SK-N-SH (cell line): Measurements from ENCODE around the gene PLIN4.

Experiments
- CTCF ChIP-seq: fragments of 200-600 bp; sonication (generic); IDR thresholded peaks from 2 replicates; pipeline ENCODE4 v1.6.1; 2017; ENCODE audit warnings: antibody characterized with exemption, mild to moderate bottlenecking, moderate library complexity
- EZH2phosphoT487 ChIP-seq: fragments of 200-600 bp; sonication (generic); IDR thresholded peaks from 2 replicates; pipeline ENCODE4 v1.6.1; 2017; ENCODE audit warnings: low read depth, mixed run types, mild to moderate bottlenecking, antibody characterized with exemption, moderate library complexity, borderline replicate concordance
- FOSL2 ChIP-seq: IDR thresholded peaks from 2 replicates; pipeline ENCODE4 v1.4.0; 2012; ENCODE audit warnings: low read depth, mild to moderate bottlenecking, moderate library complexity, borderline replicate concordance
- POLR2AphosphoS5 ChIP-seq: IDR thresholded peaks from 2 replicates; pipeline ENCODE4 v1.6.1; 2012; ENCODE audit warnings: low read depth, low read length
- USF2 ChIP-seq: fragments of 150-350 bp; IDR thresholded peaks from 2 replicates; pipeline ENCODE4 v1.6.1; 2017; ENCODE audit warnings: antibody characterized with exemption, low read length, low read depth, borderline replicate concordance

- TF ChIP-seq CTCF (no peak), POLR2AphosphoS5 (no peak), EZH2phosphoT487 (no peak), FOSL2 (no peak), USF2 (no peak)
These were observed 22.0 kb downstream of the PLIN4 start for GRCh38 chr19:4496304-4496703.
